HepG2 (cell line): ENCODE data around the gene ZCCHC10. TPM values are rescaled to one million over a fixed set of nuclear protein-coding genes. Genes with fewer than 3 reads are reported as not detected.
A peak's percentile ranks its signal among the peaks of the same experiment; 100 is the strongest.

Experiments used
- DDIT3 ChIP-seq: sonication (generic); formaldehyde crosslinking; IDR thresholded peaks from 2 replicates; pipeline ENCODE4 v1.4.0; 2020; ENCODE audit warnings: mild to moderate bottlenecking, missing genetic modification reagents
- FIP1L1 ChIP-seq: fragments of 200-400 bp; formaldehyde crosslinking; IDR thresholded peaks from 2 replicates; pipeline ENCODE4 v1.6.1; 2018; ENCODE audit warnings: low read depth, mild to moderate bottlenecking, low read length, moderate library complexity, borderline replicate concordance; ENCODE audit not compliant: insufficient read depth
- FOXC1 ChIP-seq: sonication (generic); formaldehyde crosslinking; IDR thresholded peaks from 2 replicates; pipeline ENCODE4 v1.8.0; 2022; ENCODE audit warnings: mild to moderate bottlenecking, missing genetic modification reagents, borderline replicate concordance
- FOXJ3 ChIP-seq: sonication (generic); formaldehyde crosslinking; IDR thresholded peaks from 2 replicates; pipeline ENCODE4 v1.4.0; 2020; ENCODE audit warnings: missing genetic modification reagents, mild to moderate bottlenecking, borderline replicate concordance
- HCFC1 ChIP-seq: fragments of 150-350 bp; IDR thresholded peaks from 2 replicates; pipeline ENCODE4 v1.6.1; 2014; ENCODE audit warnings: low read depth, low read length
- MED8 ChIP-seq: sonication (generic); formaldehyde crosslinking; IDR thresholded peaks from 2 replicates; pipeline ENCODE4 v1.8.1; 2023; ENCODE audit warnings: mild to moderate bottlenecking, missing genetic modification reagents; ENCODE audit not compliant: insufficient replicate concordance
- NFKB2 ChIP-seq: sonication (generic); formaldehyde crosslinking; IDR thresholded peaks from 2 replicates; pipeline ENCODE4 v1.4.0; 2020; ENCODE audit warnings: missing genetic modification reagents, borderline replicate concordance
- POLR2AphosphoS5 ChIP-seq: IDR thresholded peaks from 2 replicates; pipeline ENCODE4 v1.6.1; 2012; ENCODE audit warnings: low read depth, low read length
- SP2 ChIP-seq: sonication (generic); formaldehyde crosslinking; IDR thresholded peaks from 2 replicates; pipeline ENCODE4 v1.5.1; 2020; ENCODE audit warnings: mild to moderate bottlenecking, missing genetic modification reagents
- SPEN ChIP-seq: sonication (generic); formaldehyde crosslinking; IDR thresholded peaks from 2 replicates; pipeline ENCODE4 v1.5.1; 2020; ENCODE audit warnings: low read depth, mild to moderate bottlenecking, missing genetic modification reagents
- TP53 ChIP-seq: sonication (generic); formaldehyde crosslinking; conservative IDR thresholded peaks from 2 replicates; pipeline ENCODE4 v1.4.0; 2020; ENCODE audit warnings: missing genetic modification reagents
- U2AF2 ChIP-seq: fragments of 200-400 bp; formaldehyde crosslinking; IDR thresholded peaks from 2 replicates; pipeline ENCODE4 v1.6.1; 2017; ENCODE audit warnings: low read depth, mild to moderate bottlenecking, low read length
- UBTF ChIP-seq: sonication (generic); formaldehyde crosslinking; IDR thresholded peaks from 2 replicates; pipeline ENCODE4 v1.4.0; 2020; ENCODE audit warnings: mild to moderate bottlenecking, missing genetic modification reagents
- ZBTB3 ChIP-seq: sonication (generic); formaldehyde crosslinking; IDR thresholded peaks from 2 replicates; pipeline ENCODE4 v1.4.0; 2020; ENCODE audit warnings: low read depth, mild to moderate bottlenecking, moderate library complexity, missing genetic modification reagents, borderline replicate concordance
- ZBTB43 ChIP-seq: sonication (generic); formaldehyde crosslinking; conservative IDR thresholded peaks from 2 replicates; pipeline ENCODE4 v1.4.0; 2020; ENCODE audit warnings: missing genetic modification reagents
- ZEB1 ChIP-seq: IDR thresholded peaks from 2 replicates; pipeline ENCODE4 v1.6.1; 2012; ENCODE audit warnings: mild to moderate bottlenecking, low read depth, inconsistent platforms; ENCODE audit not compliant: insufficient replicate concordance
- ZNF333 ChIP-seq: sonication (generic); formaldehyde crosslinking; IDR thresholded peaks from 2 replicates; pipeline ENCODE4 v1.4.0; 2020; ENCODE audit warnings: mild to moderate bottlenecking, missing genetic modification reagents, borderline replicate concordance
- ZNF367 ChIP-seq: sonication (generic); formaldehyde crosslinking; IDR thresholded peaks from 2 replicates; pipeline ENCODE4 v1.4.0; 2020; ENCODE audit warnings: missing genetic modification reagents, borderline replicate concordance
- ZNF614 ChIP-seq: IDR thresholded peaks from 2 replicates; pipeline ENCODE4 v1.6.1; 2018; ENCODE audit warnings: missing biosample characterization, missing genetic modification reagents, inconsistent platforms, borderline replicate concordance
- ZNF687 ChIP-seq: sonication (generic); formaldehyde crosslinking; IDR thresholded peaks from 2 replicates; pipeline ENCODE4 v1.5.1; 2020; ENCODE audit warnings: mild to moderate bottlenecking, missing genetic modification reagents, moderate library complexity
- ZNF792 ChIP-seq: IDR thresholded peaks from 2 replicates; pipeline ENCODE4 v1.6.1; 2016
- polyA plus RNA-seq, 8 experiments: library from polyadenylated mRNA; depleted of rRNA in 3 of 8; stranded (reverse) in 7 of 8; unstranded in 1 of 8; fragments of >200 nt; fragmentation: Illumina TruSeq in 4 of 8; extraction: Trizol in 4 of 8; gene quantifications; 2 replicates each; pipeline versions ENCODE4 v1.2.1 to v1.2.3, GENCODE V29; 2011 to 2016; ENCODE audit warnings: low read depth in 4 of 8, missing spikeins in 1 of 8, mixed read lengths in 1 of 8; ENCODE audit not compliant: insufficient read depth in 1 of 8
- total RNA-seq, 5 experiments: library from RNA; depleted of rRNA; stranded (reverse); fragments of >200 nt; fragmentation: Illumina TruSeq; extraction: Trizol; gene quantifications; 2 replicates each; pipeline ENCODE4 v1.2.3, GENCODE V29; 2016; ENCODE audit warnings: low read depth in 1 of 5

Gene ZCCHC10
- total and polyA plus RNA-seq, 2 of the 13 experiments (the other 11 are each of a cell fraction or from before 2014, with no cell fraction given), result 40.7 to 48.2 TPM

- TF ChIP-seq ZBTB43 (no peak), POLR2AphosphoS5 (no peak), ZNF333 (CRISPR knock-in tag) (no peak), U2AF2 (no peak), UBTF (CRISPR knock-in tag) (peak; percentile 19; the same call in 1 of the 2 replicates), HCFC1 (no peak), ZBTB3 (CRISPR knock-in tag) (no peak; the same call in 1 of the 2 replicates), NFKB2 (CRISPR knock-in tag) (no peak), FIP1L1 (no peak), ZEB1 (no peak), SP2 (no peak), ZNF792 (no peak), ZNF367 (no peak), FOXJ3 (CRISPR knock-in tag) (no peak), ZNF614 (CRISPR knock-in tag) (no peak), ZNF687 (CRISPR knock-in tag) (peak; percentile 37; the same call in 1 of the 2 replicates), FOXC1 (CRISPR knock-in tag) (0 out of 2 replicates have a peak, but pooled peaks have one; percentile 40), MED8 (CRISPR knock-in tag) (no peak), TP53 (no peak), SPEN (CRISPR knock-in tag) (no peak), DDIT3 (CRISPR knock-in tag) (no peak)
Observed at GRCh38 chr5:133052317-133053175, 26.2 kb upstream of the ZCCHC10 start (continued).
